NB4 (cell line): ENCODE measurements around the gene HP.

Source experiments
- MAX ChIP-seq: IDR thresholded peaks from 2 replicates; pipeline ENCODE4 v1.6.1; 2011; ENCODE audit warnings: low read depth, low read length
- MYC ChIP-seq: IDR thresholded peaks from 2 replicates; pipeline ENCODE4 v1.6.1; 2011; ENCODE audit warnings: low read depth, low read length
- POLR2A ChIP-seq: IDR thresholded peaks from 2 replicates; pipeline ENCODE4 v1.6.1; 2011; ENCODE audit warnings: mild to moderate bottlenecking; ENCODE audit not compliant: insufficient read length; ENCODE audit errors: extremely low read depth
- TF ChIP-seq, protein P1 (sequence below): IDR thresholded peaks from one replicate; pipeline ENCODE4 v1.5.1; 2012; ENCODE audit warnings: low read depth, low read length

GRCh38 chr16:72092832-72093447 is 38.6 kb downstream of the HP start:
- TF ChIP-seq POLR2A = no peak
- TF ChIP-seq, protein P1, sequence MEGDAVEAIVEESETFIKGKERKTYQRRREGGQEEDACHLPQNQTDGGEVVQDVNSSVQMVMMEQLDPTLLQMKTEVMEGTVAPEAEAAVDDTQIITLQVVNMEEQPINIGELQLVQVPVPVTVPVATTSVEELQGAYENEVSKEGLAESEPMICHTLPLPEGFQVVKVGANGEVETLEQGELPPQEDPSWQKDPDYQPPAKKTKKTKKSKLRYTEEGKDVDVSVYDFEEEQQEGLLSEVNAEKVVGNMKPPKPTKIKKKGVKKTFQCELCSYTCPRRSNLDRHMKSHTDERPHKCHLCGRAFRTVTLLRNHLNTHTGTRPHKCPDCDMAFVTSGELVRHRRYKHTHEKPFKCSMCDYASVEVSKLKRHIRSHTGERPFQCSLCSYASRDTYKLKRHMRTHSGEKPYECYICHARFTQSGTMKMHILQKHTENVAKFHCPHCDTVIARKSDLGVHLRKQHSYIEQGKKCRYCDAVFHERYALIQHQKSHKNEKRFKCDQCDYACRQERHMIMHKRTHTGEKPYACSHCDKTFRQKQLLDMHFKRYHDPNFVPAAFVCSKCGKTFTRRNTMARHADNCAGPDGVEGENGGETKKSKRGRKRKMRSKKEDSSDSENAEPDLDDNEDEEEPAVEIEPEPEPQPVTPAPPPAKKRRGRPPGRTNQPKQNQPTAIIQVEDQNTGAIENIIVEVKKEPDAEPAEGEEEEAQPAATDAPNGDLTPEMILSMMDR = no peak
- no peak for TF ChIP-seq MAX
- no peak for TF ChIP-seq MYC
